ENCODE measurements around the gene PRIM1.
A peak's percentile ranks its signal among the peaks of the same experiment; 100 is the strongest.
"Not testable (repeated sequence)": the region's sequence is repeated elsewhere in the genome, so short reads cannot be mapped to it uniquely, and the experiment has no call there.

The PRIM1 gene

GRCh38 chr12:56716933-56717880 lies 34.9 kb downstream of the PRIM1 start:
- DNase-seq (ENCODE audit: low read depth), result no peak
- no peak overlapping the region for H3K4me3 ChIP-seq (ENCODE audit: low read length)
- TF ChIP-seq, protein P1, sequence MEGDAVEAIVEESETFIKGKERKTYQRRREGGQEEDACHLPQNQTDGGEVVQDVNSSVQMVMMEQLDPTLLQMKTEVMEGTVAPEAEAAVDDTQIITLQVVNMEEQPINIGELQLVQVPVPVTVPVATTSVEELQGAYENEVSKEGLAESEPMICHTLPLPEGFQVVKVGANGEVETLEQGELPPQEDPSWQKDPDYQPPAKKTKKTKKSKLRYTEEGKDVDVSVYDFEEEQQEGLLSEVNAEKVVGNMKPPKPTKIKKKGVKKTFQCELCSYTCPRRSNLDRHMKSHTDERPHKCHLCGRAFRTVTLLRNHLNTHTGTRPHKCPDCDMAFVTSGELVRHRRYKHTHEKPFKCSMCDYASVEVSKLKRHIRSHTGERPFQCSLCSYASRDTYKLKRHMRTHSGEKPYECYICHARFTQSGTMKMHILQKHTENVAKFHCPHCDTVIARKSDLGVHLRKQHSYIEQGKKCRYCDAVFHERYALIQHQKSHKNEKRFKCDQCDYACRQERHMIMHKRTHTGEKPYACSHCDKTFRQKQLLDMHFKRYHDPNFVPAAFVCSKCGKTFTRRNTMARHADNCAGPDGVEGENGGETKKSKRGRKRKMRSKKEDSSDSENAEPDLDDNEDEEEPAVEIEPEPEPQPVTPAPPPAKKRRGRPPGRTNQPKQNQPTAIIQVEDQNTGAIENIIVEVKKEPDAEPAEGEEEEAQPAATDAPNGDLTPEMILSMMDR (IDR thresholded peaks at IDR 0.05; ENCODE audit: insufficient read depth, low read depth, low read length, missing control alignments), result no peak

GRCh38 chr12:56716458-56716857 lies 35.7 kb downstream of the PRIM1 start:
- no peak overlapping the region for H3K4me3 ChIP-seq (ENCODE audit: low read length)
- no peak for DNase-seq (ENCODE audit: low read depth)
- TF ChIP-seq, protein P1 (IDR thresholded peaks at IDR 0.05; ENCODE audit: insufficient read depth, low read depth, low read length, missing control alignments), result no peak

GRCh38 chr12:56715798-56716197 lies 36.3 kb downstream of the PRIM1 start:
- H3K4me3 ChIP-seq (ENCODE audit: low read length), result no peak overlapping the region
- TF ChIP-seq, protein P1 (IDR thresholded peaks at IDR 0.05; ENCODE audit: insufficient read depth, low read depth, low read length, missing control alignments), result no peak
- no peak for DNase-seq (ENCODE audit: low read depth)

- TF ChIP-seq, protein P1 (IDR thresholded peaks at IDR 0.05; ENCODE audit: insufficient read depth, low read depth, low read length, missing control alignments), result no peak
- H3K4me3 ChIP-seq (ENCODE audit: low read length), result no peak overlapping the region
- peak; percentile 66 for DNase-seq (ENCODE audit: low read depth)
Observed at GRCh38 chr12:56714431-56714929, 37.6 kb downstream of the PRIM1 start.

- no peak overlapping the region for H3K4me3 ChIP-seq (ENCODE audit: low read length)
- TF ChIP-seq, protein P1 (IDR thresholded peaks at IDR 0.05; ENCODE audit: insufficient read depth, low read depth, low read length, missing control alignments), result no peak
- peak; percentile 25 for DNase-seq (ENCODE audit: low read depth)
Observed at GRCh38 chr12:56713345-56713744, 38.8 kb downstream of the PRIM1 start.

DNA sequence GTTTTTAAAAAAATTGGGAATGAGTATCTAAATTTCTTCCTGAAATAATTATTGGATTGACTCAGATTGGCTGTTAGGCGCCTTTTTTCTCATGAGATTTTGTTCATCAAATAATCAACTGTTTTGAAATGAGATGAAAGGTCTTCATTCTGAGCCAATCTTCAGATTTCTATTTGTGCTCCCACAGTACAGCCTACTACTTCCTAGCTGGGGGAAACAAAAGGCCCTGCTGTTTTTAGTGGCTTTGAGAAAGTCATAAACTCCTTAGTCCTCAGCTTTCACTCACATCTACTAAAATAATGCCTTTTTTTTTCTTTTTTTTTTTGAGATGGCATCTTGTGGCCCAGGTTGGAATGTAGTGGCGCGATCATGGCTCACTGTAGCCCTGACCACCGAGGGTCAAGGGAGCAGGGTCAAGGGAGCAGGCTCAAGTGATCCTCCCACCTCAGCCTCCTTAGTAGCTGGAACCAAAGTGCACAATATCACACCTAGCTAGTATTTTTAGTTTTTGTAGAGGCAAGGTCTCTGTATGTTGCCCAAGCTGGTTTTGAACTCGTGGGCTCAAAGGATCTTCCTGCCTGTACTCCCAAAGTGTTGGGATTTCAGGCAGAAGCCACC lies 42.3 kb downstream of the PRIM1 start:
- TF ChIP-seq, protein P1 (IDR thresholded peaks at IDR 0.05; ENCODE audit: insufficient read depth, low read depth, low read length, missing control alignments), result no peak
- no peak for DNase-seq (ENCODE audit: low read depth)
- H3K4me3 ChIP-seq (ENCODE audit: low read length), result no peak overlapping the region

DNA sequence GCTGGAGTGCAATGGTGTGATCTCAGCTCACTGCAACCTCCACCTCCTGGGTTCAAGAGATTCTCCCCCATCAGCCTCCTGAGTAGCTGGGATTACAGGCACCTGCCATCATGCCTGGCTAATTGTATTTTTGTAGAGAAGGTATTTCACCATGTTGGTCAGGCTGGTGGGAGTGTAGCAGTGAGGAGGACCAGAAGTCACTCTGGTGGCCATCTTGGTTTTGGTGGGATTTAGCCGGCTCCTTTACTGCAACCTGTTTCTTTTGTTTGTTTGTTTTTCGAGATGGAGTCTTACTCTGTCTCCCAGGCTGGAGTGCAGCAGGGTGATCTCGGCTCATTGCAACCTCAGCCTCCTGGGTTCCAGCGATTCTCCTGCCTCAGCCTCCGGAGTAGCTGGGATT lies 47.6 kb downstream of the PRIM1 start:
- DNase-seq (ENCODE audit: low read depth); H3K4me3 ChIP-seq (ENCODE audit: low read length): not testable (repeated sequence)
